GM12878 (cell line): ENCODE measurements around the gene LRRC45. TPM values are rescaled to one million over a fixed set of nuclear protein-coding genes. Genes with fewer than 3 reads are reported as not detected.

Experiments
- ASH2L ChIP-seq: fragments of 300-600, 200-600 bp; sonication (generic); IDR thresholded peaks from 2 replicates; pipeline ENCODE4 v1.6.1; 2017; ENCODE audit warnings: low read depth, mild to moderate bottlenecking, borderline replicate concordance
- ATF7 ChIP-seq: fragments of 450-650 bp; IDR thresholded peaks from 2 replicates; pipeline ENCODE4 v1.6.1; 2016; ENCODE audit warnings: low read depth, mild to moderate bottlenecking
- DPF2 ChIP-seq: fragments of 450-650 bp; IDR thresholded peaks from 2 replicates; pipeline ENCODE4 v1.6.1; 2017; ENCODE audit warnings: mild to moderate bottlenecking
- FOXK2 ChIP-seq: fragments of 450-650 bp; IDR thresholded peaks from 2 replicates; pipeline ENCODE4 v1.6.1; 2017; ENCODE audit warnings: mild to moderate bottlenecking, moderate library complexity
- GATAD2B ChIP-seq: fragments of 450-650 bp; conservative IDR thresholded peaks from 2 replicates; pipeline ENCODE4 v1.6.1; 2017; ENCODE audit warnings: low read depth, mild to moderate bottlenecking, moderate library complexity
- HDAC6 ChIP-seq: fragments of 200-600 bp; sonication (generic); IDR thresholded peaks from one replicate; pipeline ENCODE4 v1.8.0; 2017; ENCODE audit warnings: antibody characterized with exemption; ENCODE audit not compliant: unreplicated experiment
- KDM1A ChIP-seq: fragments of 200-600 bp; sonication (generic); IDR thresholded peaks from 2 replicates; pipeline ENCODE4 v1.6.1; 2016; ENCODE audit warnings: borderline replicate concordance
- NR2F1 ChIP-seq: fragments of 450-650 bp; conservative IDR thresholded peaks from 2 replicates; pipeline ENCODE4 v1.6.1; 2017; ENCODE audit warnings: mild to moderate bottlenecking
- PAX8 ChIP-seq: fragments of 450-650 bp; IDR thresholded peaks from 2 replicates; pipeline ENCODE4 v1.6.1; 2017; ENCODE audit warnings: mild to moderate bottlenecking, moderate library complexity
- SMAD5 ChIP-seq: IDR thresholded peaks from 2 replicates; pipeline ENCODE4 v1.6.1; 2016; ENCODE audit warnings: antibody characterized with exemption, low read depth
- TARDBP ChIP-seq: IDR thresholded peaks from 2 replicates; pipeline ENCODE4 v1.6.1; 2016; ENCODE audit warnings: borderline replicate concordance
- TCF7 ChIP-seq: IDR thresholded peaks from 2 replicates; pipeline ENCODE4 v1.6.1; 2014; ENCODE audit warnings: antibody characterized with exemption, borderline replicate concordance
- ZBED1 ChIP-seq: IDR thresholded peaks from 2 replicates; pipeline ENCODE4 v1.6.1; 2016; ENCODE audit warnings: borderline replicate concordance
- polyA plus RNA-seq, 11 experiments: library from polyadenylated mRNA; depleted of rRNA in 4 of 11; unstranded in 6 of 11; stranded (reverse) in 5 of 11; fragments of >200 nt; fragmentation: Nextera tagmentation in 4 of 11; fragmentation: Illumina TruSeq in 1 of 11; extraction: Ambion mirVana in 4 of 11; extraction: Trizol in 1 of 11; gene quantifications; 1 replicate in 1 of 11; 2 replicates in 10 of 11; pipeline versions ENCODE4 v1.2.1 to v1.2.3, GENCODE V29; 2011 to 2016; ENCODE audit warnings: inconsistent platforms in 2 of 11, missing spikeins in 2 of 11, low read depth in 1 of 11
- total RNA-seq, 4 experiments: library from RNA; depleted of rRNA in 3 of 4; stranded (reverse); fragments of >200 nt in 3 of 4; fragmentation: Illumina TruSeq in 1 of 4; extraction: Trizol in 1 of 4; gene quantifications; 2 replicates each; pipeline versions ENCODE4 v1.2.1 to v1.2.3, GENCODE V29; 2013 to 2021
- TF ChIP-seq, protein P1 (sequence below): fragments of 450-650 bp; conservative IDR thresholded peaks from 2 replicates; pipeline ENCODE4 v1.6.1; 2017; ENCODE audit warnings: mild to moderate bottlenecking, moderate library complexity
- TF ChIP-seq, protein P2 (sequence below): IDR thresholded peaks from 2 replicates; pipeline ENCODE4 v1.6.1; 2011; ENCODE audit warnings: mild to moderate bottlenecking, low read depth, low read length, moderate library complexity; ENCODE audit not compliant: insufficient replicate concordance
- TF ChIP-seq, protein P3 (sequence below): IDR thresholded peaks from 2 replicates; pipeline ENCODE4 v1.6.1; 2012; ENCODE audit warnings: improper control_type of control experiment, low read depth, low read length; ENCODE audit not compliant: insufficient replicate concordance
- TF ChIP-seq, protein P4 (sequence below): fragments of 450-650 bp; IDR thresholded peaks from 2 replicates; pipeline ENCODE4 v1.6.1; 2016; ENCODE audit warnings: mild to moderate bottlenecking
- TF ChIP-seq, protein P5 (sequence below): IDR thresholded peaks from 2 replicates; pipeline ENCODE4 v1.6.1; 2012; ENCODE audit warnings: mild to moderate bottlenecking, low read depth, low read length

Gene LRRC45
- total and polyA plus RNA-seq, 10 of the 15 experiments (the other 5 are each of a cell fraction or from before 2014, with no cell fraction given): 0.03 to 27.7 (median 10.4) TPM

DNA sequence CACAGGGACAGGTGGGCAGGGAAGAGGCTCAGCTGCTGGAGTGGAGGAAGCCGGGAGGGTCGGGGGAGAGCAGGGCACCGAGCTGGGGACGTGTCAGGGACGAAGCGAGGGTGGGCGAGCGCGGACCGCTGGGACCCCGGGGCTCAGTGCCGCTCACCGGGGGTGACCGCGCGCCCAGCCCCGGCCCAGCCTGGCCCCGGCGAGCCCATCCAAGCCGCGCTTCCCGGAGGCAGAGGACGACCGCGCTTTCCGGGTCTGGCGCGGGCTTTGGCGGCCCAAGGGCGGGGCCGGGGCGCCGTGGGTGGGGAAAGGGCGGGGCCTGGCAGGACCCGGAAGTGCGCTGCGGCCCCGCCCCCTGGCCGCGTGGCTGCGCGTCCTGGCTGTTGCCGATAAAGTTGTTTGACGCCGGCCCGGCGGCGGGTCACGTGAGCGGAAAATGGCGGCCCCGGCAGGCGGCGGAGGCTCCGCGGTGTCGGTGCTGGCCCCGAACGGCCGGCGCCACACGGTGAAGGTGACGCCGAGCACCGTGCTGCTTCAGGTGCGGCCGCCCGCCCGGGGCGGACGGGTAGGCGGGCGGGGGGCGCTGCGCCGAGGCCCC, 45.8 kb upstream of the LRRC45 start, which contains the start of gene ASPSCR1 (continued):
- TF ChIP-seq, protein P1, sequence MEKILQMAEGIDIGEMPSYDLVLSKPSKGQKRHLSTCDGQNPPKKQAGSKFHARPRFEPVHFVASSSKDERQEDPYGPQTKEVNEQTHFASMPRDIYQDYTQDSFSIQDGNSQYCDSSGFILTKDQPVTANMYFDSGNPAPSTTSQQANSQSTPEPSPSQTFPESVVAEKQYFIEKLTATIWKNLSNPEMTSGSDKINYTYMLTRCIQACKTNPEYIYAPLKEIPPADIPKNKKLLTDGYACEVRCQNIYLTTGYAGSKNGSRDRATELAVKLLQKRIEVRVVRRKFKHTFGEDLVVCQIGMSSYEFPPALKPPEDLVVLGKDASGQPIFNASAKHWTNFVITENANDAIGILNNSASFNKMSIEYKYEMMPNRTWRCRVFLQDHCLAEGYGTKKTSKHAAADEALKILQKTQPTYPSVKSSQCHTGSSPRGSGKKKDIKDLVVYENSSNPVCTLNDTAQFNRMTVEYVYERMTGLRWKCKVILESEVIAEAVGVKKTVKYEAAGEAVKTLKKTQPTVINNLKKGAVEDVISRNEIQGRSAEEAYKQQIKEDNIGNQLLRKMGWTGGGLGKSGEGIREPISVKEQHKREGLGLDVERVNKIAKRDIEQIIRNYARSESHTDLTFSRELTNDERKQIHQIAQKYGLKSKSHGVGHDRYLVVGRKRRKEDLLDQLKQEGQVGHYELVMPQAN: peak; percentile 93
- no peak for TF ChIP-seq HDAC6
- TF ChIP-seq DPF2: peak; percentile 95
- TF ChIP-seq KDM1A: no peak
- TF ChIP-seq, protein P2, sequence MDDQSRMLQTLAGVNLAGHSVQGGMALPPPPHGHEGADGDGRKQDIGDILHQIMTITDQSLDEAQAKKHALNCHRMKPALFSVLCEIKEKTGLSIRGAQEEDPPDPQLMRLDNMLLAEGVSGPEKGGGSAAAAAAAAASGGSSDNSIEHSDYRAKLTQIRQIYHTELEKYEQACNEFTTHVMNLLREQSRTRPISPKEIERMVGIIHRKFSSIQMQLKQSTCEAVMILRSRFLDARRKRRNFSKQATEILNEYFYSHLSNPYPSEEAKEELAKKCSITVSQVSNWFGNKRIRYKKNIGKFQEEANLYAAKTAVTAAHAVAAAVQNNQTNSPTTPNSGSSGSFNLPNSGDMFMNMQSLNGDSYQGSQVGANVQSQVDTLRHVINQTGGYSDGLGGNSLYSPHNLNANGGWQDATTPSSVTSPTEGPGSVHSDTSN: no peak
- no peak for TF ChIP-seq ATF7
- TF ChIP-seq, protein P3, sequence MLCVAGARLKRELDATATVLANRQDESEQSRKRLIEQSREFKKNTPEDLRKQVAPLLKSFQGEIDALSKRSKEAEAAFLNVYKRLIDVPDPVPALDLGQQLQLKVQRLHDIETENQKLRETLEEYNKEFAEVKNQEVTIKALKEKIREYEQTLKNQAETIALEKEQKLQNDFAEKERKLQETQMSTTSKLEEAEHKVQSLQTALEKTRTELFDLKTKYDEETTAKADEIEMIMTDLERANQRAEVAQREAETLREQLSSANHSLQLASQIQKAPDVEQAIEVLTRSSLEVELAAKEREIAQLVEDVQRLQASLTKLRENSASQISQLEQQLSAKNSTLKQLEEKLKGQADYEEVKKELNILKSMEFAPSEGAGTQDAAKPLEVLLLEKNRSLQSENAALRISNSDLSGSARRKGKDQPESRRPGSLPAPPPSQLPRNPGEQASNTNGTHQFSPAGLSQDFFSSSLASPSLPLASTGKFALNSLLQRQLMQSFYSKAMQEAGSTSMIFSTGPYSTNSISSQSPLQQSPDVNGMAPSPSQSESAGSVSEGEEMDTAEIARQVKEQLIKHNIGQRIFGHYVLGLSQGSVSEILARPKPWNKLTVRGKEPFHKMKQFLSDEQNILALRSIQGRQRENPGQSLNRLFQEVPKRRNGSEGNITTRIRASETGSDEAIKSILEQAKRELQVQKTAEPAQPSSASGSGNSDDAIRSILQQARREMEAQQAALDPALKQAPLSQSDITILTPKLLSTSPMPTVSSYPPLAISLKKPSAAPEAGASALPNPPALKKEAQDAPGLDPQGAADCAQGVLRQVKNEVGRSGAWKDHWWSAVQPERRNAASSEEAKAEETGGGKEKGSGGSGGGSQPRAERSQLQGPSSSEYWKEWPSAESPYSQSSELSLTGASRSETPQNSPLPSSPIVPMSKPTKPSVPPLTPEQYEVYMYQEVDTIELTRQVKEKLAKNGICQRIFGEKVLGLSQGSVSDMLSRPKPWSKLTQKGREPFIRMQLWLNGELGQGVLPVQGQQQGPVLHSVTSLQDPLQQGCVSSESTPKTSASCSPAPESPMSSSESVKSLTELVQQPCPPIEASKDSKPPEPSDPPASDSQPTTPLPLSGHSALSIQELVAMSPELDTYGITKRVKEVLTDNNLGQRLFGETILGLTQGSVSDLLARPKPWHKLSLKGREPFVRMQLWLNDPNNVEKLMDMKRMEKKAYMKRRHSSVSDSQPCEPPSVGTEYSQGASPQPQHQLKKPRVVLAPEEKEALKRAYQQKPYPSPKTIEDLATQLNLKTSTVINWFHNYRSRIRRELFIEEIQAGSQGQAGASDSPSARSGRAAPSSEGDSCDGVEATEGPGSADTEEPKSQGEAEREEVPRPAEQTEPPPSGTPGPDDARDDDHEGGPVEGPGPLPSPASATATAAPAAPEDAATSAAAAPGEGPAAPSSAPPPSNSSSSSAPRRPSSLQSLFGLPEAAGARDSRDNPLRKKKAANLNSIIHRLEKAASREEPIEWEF: no peak
- TF ChIP-seq, protein P4, sequence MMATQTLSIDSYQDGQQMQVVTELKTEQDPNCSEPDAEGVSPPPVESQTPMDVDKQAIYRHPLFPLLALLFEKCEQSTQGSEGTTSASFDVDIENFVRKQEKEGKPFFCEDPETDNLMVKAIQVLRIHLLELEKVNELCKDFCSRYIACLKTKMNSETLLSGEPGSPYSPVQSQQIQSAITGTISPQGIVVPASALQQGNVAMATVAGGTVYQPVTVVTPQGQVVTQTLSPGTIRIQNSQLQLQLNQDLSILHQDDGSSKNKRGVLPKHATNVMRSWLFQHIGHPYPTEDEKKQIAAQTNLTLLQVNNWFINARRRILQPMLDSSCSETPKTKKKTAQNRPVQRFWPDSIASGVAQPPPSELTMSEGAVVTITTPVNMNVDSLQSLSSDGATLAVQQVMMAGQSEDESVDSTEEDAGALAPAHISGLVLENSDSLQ: no peak
- TF ChIP-seq NR2F1: peak; percentile 72; the same call in 1 of the 2 replicates
- TF ChIP-seq GATAD2B: peak; percentile 99
- TF ChIP-seq ZBED1: no peak
- TF ChIP-seq, protein P5, sequence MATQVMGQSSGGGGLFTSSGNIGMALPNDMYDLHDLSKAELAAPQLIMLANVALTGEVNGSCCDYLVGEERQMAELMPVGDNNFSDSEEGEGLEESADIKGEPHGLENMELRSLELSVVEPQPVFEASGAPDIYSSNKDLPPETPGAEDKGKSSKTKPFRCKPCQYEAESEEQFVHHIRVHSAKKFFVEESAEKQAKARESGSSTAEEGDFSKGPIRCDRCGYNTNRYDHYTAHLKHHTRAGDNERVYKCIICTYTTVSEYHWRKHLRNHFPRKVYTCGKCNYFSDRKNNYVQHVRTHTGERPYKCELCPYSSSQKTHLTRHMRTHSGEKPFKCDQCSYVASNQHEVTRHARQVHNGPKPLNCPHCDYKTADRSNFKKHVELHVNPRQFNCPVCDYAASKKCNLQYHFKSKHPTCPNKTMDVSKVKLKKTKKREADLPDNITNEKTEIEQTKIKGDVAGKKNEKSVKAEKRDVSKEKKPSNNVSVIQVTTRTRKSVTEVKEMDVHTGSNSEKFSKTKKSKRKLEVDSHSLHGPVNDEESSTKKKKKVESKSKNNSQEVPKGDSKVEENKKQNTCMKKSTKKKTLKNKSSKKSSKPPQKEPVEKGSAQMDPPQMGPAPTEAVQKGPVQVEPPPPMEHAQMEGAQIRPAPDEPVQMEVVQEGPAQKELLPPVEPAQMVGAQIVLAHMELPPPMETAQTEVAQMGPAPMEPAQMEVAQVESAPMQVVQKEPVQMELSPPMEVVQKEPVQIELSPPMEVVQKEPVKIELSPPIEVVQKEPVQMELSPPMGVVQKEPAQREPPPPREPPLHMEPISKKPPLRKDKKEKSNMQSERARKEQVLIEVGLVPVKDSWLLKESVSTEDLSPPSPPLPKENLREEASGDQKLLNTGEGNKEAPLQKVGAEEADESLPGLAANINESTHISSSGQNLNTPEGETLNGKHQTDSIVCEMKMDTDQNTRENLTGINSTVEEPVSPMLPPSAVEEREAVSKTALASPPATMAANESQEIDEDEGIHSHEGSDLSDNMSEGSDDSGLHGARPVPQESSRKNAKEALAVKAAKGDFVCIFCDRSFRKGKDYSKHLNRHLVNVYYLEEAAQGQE: no peak
- TF ChIP-seq ASH2L: peak; percentile 99
- TF ChIP-seq PAX8: no peak
- TF ChIP-seq SMAD5: peak; percentile 61
- no peak for TF ChIP-seq TCF7
- TF ChIP-seq FOXK2: 0 out of 2 replicates have a peak, but pooled peaks have one; percentile 42
- peak; percentile 98 for TF ChIP-seq TARDBP
